ENCODE results near the gene PDLIM1. TPM values are rescaled to one million over a fixed set of nuclear protein-coding genes. Genes with fewer than 3 reads are reported as not detected.

The PDLIM1 gene
- total and polyA plus RNA-seq, 10 donors, result 101 to 225 (median 168) TPM

DNA sequence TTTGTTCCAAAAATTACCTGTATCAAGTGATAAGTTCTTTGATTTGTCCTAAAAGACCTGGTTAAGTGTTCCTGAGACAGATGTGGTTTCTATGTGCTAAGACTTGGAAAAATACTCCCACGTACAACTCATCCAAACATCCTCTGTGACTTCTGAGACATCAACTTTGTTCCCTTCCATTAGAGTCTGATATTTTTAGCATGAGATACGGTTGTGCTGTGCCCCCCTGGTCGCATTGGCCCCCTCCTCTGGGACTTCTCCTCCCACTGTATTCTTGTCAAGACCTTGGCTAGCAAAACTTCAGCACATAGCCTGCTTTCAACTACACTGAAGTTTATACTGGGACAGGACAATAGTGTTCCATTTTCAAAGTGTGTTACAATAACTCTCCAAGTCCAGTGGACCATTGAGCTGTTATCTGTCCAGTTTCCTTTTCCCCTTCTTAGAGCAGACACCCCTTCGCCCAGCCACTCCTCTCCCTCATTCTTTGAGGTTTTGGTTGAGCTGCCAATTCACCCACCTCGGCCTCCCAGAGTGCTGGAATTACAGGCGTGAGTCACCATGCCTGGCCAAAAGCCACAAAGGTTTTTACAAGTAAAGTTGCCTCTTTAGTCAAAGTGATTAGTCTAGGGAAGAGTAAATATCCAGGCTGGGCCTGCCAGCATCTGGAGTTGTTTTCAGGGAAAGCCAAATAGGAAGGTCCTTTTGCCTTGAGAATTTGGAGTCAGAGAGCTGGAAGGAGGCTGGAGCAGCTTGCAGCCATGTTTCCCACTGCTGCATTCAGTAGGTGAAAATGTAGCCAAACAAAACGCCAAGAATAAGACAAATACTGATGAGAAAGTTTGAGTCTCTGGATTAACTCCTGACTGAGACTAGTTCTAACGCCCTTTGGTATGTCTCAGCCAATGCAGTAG is 17.8 kb upstream of the PDLIM1 start:
- Histone ChIP-seq H3K4me3 (no peak overlapping the region), H3K27ac (peak overlapping the region in 3 of 8 donors; percentile 9 to 40 (median 37)), H3K4me1 (peaks cover 0 to 14% (median 8%) of the 10 kb centered on the region in 6 donors), H3K36me3 (peaks cover 0 to 1% (median 0%) of the 10 kb centered on the region in 6 donors), H3K27me3 (replicated peaks in 1 of 7) (no peaks in the 10 kb centered on the region), H3K9me3 (no peaks in the 10 kb centered on the region)
- WGBS, 5 donors, result 54 to 62% (median 56%) methylated on average over 8 of the region's 8 CpGs
- TF ChIP-seq, protein P1, sequence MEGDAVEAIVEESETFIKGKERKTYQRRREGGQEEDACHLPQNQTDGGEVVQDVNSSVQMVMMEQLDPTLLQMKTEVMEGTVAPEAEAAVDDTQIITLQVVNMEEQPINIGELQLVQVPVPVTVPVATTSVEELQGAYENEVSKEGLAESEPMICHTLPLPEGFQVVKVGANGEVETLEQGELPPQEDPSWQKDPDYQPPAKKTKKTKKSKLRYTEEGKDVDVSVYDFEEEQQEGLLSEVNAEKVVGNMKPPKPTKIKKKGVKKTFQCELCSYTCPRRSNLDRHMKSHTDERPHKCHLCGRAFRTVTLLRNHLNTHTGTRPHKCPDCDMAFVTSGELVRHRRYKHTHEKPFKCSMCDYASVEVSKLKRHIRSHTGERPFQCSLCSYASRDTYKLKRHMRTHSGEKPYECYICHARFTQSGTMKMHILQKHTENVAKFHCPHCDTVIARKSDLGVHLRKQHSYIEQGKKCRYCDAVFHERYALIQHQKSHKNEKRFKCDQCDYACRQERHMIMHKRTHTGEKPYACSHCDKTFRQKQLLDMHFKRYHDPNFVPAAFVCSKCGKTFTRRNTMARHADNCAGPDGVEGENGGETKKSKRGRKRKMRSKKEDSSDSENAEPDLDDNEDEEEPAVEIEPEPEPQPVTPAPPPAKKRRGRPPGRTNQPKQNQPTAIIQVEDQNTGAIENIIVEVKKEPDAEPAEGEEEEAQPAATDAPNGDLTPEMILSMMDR (IDR thresholded peaks at IDR 0.05 in 8 of 11, conservative IDR thresholded peaks at IDR 0.05 in 3 of 11), result no peak
- no peak for TF ChIP-seq POLR2AphosphoS5 (IDR thresholded peaks at IDR 0.05)
- TF ChIP-seq POLR2A (IDR thresholded peaks at IDR 0.05), result no peak
- intact Hi-C loops (cut with DNase I; ENCODE audit: low total_unique reads), result no loop called here
- no peak for DNase-seq

DNA sequence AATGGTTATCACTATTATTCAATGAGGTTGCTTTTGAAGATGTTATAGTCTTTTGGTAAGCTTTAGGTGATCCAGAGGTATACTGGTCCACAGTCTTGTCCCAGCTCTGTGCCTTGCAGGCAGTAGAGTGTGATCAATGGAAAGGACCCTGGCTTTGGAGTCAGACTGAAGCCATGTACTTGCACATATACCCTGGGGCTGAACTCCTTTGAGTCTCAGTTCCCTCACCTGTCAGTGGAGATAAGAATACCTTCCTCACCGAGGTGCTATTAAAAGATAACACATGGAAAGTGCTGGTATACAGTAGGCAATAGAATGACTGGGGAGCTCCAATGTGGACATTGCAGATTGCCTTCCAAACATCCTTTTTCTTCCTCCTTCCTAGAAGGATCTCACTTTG is 16.0 kb upstream of the PDLIM1 start:
- intact Hi-C loops (cut with DNase I; ENCODE audit: low total_unique reads), result no loop called here
- H3K4me1 ChIP-seq, result peaks cover 0 to 14% (median 8%) of the 10 kb centered on the region in 6 donors
- WGBS, 5 donors, result 67 to 96% (median 83%) methylated on average over 1 of the region's 1 CpG
- H3K27me3 ChIP-seq (replicated peaks in 1 of 7), result no peaks in the 10 kb centered on the region
- no peak overlapping the region for H3K4me3 ChIP-seq
- TF ChIP-seq POLR2A (IDR thresholded peaks at IDR 0.05) (no peak), POLR2AphosphoS5 (IDR thresholded peaks at IDR 0.05) (no peak)
- TF ChIP-seq, protein P1 (IDR thresholded peaks at IDR 0.05 in 8 of 11, conservative IDR thresholded peaks at IDR 0.05 in 3 of 11), result no peak
- no peak for DNase-seq
- no peaks in the 10 kb centered on the region for H3K9me3 ChIP-seq
- H3K36me3 ChIP-seq, result no peaks in the 10 kb centered on the region
- H3K27ac ChIP-seq, result no peak overlapping the region

DNA sequence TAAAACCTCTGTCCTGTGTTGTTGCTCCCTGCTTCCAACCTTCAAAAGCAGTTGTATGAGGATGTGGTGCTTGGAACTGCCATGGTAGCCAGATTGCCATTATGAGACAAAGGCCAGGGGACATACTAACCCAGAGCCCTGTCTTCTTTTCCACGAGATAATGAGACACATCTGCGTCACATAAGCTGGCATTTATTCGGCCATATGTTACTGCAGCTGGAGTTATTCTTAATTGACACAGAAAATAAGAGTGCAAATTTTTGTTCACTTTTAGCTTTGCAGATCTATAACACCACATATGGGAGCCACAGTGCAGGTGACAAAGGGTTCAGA is 15.5 kb upstream of the PDLIM1 start:
- DNase-seq, result no peak
- no peak overlapping the region for H3K4me3 ChIP-seq
- intact Hi-C loops (cut with DNase I; ENCODE audit: low total_unique reads), result no loop called here
- no peaks in the 10 kb centered on the region for H3K9me3 ChIP-seq
- H3K27me3 ChIP-seq (replicated peaks in 1 of 7), result no peaks in the 10 kb centered on the region
- no peaks in the 10 kb centered on the region for H3K36me3 ChIP-seq
- no peak for TF ChIP-seq POLR2AphosphoS5 (IDR thresholded peaks at IDR 0.05)
- TF ChIP-seq, protein P1 (IDR thresholded peaks at IDR 0.05 in 8 of 11, conservative IDR thresholded peaks at IDR 0.05 in 3 of 11), result no peak
- no peak for TF ChIP-seq POLR2A (IDR thresholded peaks at IDR 0.05)
- peaks cover 0 to 14% (median 8%) of the 10 kb centered on the region in 6 donors for H3K4me1 ChIP-seq
- WGBS, 5 donors, result 78 to 95% (median 93%) methylated on average over 3 of the region's 3 CpGs
- no peak overlapping the region for H3K27ac ChIP-seq

DNA sequence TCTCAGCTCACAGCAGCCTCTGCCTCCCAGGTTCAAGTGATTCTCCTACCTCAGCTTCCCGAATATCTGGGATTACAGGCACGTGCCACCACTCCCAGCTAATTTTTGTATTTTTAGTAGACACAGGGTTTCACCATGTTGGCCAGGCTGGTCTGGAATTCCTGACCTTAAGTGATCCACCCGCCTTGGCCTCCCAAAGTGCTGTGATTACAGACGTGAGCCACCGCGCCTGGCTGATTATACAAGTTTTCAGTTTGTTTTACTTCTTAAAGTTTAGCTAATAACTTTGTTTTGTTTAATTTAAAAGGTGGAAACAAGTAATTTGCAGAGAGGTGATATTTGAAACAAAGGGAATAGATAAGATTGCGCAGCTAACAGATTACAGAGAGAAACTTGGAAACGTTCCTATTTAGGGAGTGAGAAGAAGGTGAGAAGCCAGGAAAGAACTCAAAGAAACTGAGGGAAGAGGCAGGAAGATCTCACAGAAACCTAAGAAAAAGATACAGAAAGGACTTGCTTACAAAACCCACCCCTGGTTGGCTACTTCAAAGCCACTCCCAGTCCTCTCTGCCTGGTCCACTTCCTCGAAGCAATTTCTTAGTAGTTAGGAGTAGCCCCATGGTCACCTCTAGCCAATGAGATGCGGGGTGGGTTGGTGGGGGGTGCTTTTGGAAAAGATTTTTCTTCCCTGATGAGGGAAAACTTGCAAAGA is 15.0 kb upstream of the PDLIM1 start:
- Histone ChIP-seq H3K36me3 (no peaks in the 10 kb centered on the region), H3K4me1 (peaks cover 0 to 12% (median 8%) of the 10 kb centered on the region in 6 donors), H3K4me3 (no peak overlapping the region), H3K27me3 (replicated peaks in 1 of 7) (no peaks in the 10 kb centered on the region), H3K27ac (no peak overlapping the region), H3K9me3 (no peaks in the 10 kb centered on the region)
- no peak for DNase-seq
- 84 to 89% (median 88%) methylated on average over 10 of the region's 10 CpGs for WGBS, 5 donors
- no peak for TF ChIP-seq POLR2AphosphoS5 (IDR thresholded peaks at IDR 0.05)
- TF ChIP-seq POLR2A (IDR thresholded peaks at IDR 0.05), result no peak
- TF ChIP-seq, protein P1 (IDR thresholded peaks at IDR 0.05 in 8 of 11, conservative IDR thresholded peaks at IDR 0.05 in 3 of 11), result no peak
- intact Hi-C loops (cut with DNase I; ENCODE audit: low total_unique reads), result no loop called here
